ENCODE measurements around the gene IAPP.
"Not testable (repeated sequence)": the region's sequence is repeated elsewhere in the genome, so short reads cannot be mapped to it uniquely, and the experiment has no call there.

IAPP gene

DNA sequence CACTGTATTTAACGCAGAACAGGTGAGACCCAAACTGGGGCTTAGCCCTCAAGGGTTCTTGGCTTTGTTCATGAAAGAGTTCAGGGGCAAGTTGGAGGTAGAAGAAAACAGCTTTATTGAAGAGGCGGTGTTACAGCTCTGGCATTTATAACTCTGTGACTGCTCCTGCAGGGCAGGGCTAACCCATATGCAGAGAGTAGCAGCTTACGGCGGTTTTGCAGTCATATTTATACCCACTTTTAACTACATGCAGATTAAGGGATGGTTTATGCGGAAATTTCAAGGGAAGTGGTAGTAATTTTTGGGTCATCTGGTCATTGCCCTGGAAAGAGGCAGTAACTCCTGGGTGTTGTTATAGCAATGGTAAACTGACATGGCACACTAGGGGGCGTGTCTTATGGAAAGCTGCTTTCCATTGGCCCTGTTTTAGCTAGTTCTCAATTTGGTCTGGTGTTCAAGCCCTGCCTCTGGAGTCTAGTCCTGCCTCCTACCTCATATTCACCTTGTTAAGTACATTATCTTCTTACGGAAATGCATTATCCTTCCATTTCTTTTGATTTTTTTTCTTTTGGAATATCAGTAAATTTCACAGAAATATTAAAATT is 1.8 kb upstream of the IAPP start:
- H3K18ac ChIP-seq (ENCODE audit: low read length), result no peak overlapping the region
- no peak overlapping the region for H2BK5ac ChIP-seq (ENCODE audit: low read length)
- H3K36me3 ChIP-seq (replicated peaks in 1 of 2; ENCODE audit: control insufficient read depth in 2 of 2, insufficient read depth in 2 of 2, low read length in 2 of 2), result no peaks in the 10 kb centered on the region
- WGBS, 2 donors (ENCODE audit: extremely low coverage in 2 of 2, insufficient read length in 2 of 2, insufficient replicate concordance in 1 of 2), result no CpG with 5 or more reads among the region's 7 CpGs
- no peaks in the 10 kb centered on the region for H3K9me3 ChIP-seq (replicated peaks in 1 of 2; ENCODE audit: control insufficient read depth in 2 of 2, insufficient read depth in 1 of 2, low read depth in 1 of 2, low read length in 2 of 2)
- H3K9ac ChIP-seq (ENCODE audit: low read depth, low read length, poor library complexity), result no peak overlapping the region
- no peak overlapping the region for H3K14ac ChIP-seq (ENCODE audit: low read length)
- no peak overlapping the region for H3K27ac ChIP-seq (replicated peaks; ENCODE audit: low read length)
- no peak overlapping the region for H3K4me3 ChIP-seq (ENCODE audit: low read length in 2 of 2)
- peaks cover 0 to 2% (median 0%) of the 10 kb centered on the region in 3 experiments for H3K27me3 ChIP-seq (ENCODE audit: control insufficient read depth in 3 of 3, insufficient read depth in 3 of 3, low read depth in 1 of 3, low read length in 3 of 3)
- H2AK5ac ChIP-seq (ENCODE audit: low read depth, low read length), result no peak overlapping the region
- no peaks in the 10 kb centered on the region for H3K79me1 ChIP-seq (ENCODE audit: low read depth, low read length)
- H2BK12ac ChIP-seq (ENCODE audit: low read length), result no peak overlapping the region
- H2BK15ac ChIP-seq (ENCODE audit: low read length), result no peak overlapping the region
- H2AFZ ChIP-seq (ENCODE audit: low read length), result no peak overlapping the region
- DNase-seq (ENCODE audit: low spot score), result no peak
- H3K23ac ChIP-seq (ENCODE audit: low read depth, low read length, poor library complexity), result no peak overlapping the region
- no peak overlapping the region for H3K4ac ChIP-seq (ENCODE audit: low read length)
- H3K4me1 ChIP-seq (ENCODE audit: control insufficient read depth in 2 of 2, insufficient read depth in 1 of 2, low read depth in 1 of 2, low read length in 2 of 2), result no peaks in the 10 kb centered on the region
- H2BK120ac ChIP-seq (ENCODE audit: low read depth, low read length), result no peak overlapping the region
- H4K8ac ChIP-seq (ENCODE audit: low read depth, low read length), result no peak overlapping the region
- H3K4me2 ChIP-seq (ENCODE audit: insufficient read depth, low read length, poor library complexity, severe bottlenecking), result no peak overlapping the region
- no peak overlapping the region for H4K91ac ChIP-seq (ENCODE audit: low read depth, low read length, poor library complexity)

DNA sequence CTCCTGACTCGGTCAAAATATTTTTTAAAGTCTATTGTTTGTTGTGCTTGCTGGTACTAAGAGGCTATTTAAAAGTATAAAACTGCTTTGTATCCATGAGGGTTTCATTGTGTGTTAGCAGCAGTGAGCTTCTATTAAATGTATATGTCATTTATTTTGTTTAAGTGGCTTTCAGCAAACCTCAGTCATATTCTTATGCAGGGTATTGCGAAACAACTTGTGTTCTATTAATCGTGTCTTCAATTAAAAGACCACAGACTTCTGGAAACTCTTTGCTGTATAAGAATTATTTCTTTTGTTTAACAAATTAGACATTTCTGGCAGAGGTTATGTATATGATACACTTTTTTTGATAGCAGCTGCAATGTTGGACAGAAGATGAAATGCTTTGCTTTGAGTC is 6.5 kb downstream of the IAPP start:
- DNase-seq (ENCODE audit: low spot score), result no peak
- H4K8ac ChIP-seq (ENCODE audit: low read depth, low read length), result no peak overlapping the region
- H3K14ac ChIP-seq (ENCODE audit: low read length), result no peak overlapping the region
- no CpG with 5 or more reads among the region's 3 CpGs for WGBS, 2 donors (ENCODE audit: extremely low coverage in 2 of 2, insufficient read length in 2 of 2, insufficient replicate concordance in 1 of 2)
- H3K79me1 ChIP-seq (ENCODE audit: low read depth, low read length), result no peaks in the 10 kb centered on the region
- H3K4me3 ChIP-seq (ENCODE audit: low read length in 2 of 2), result no peak overlapping the region
- H3K4me1 ChIP-seq (ENCODE audit: control insufficient read depth in 2 of 2, insufficient read depth in 1 of 2, low read depth in 1 of 2, low read length in 2 of 2), result no peaks in the 10 kb centered on the region
- H2AK5ac ChIP-seq (ENCODE audit: low read depth, low read length), result no peak overlapping the region
- H3K4me2 ChIP-seq (ENCODE audit: insufficient read depth, low read length, poor library complexity, severe bottlenecking), result no peak overlapping the region
- no peak overlapping the region for H2AFZ ChIP-seq (ENCODE audit: low read length)
- no peaks in the 10 kb centered on the region for H3K9me3 ChIP-seq (replicated peaks in 1 of 2; ENCODE audit: control insufficient read depth in 2 of 2, insufficient read depth in 1 of 2, low read depth in 1 of 2, low read length in 2 of 2)
- no peak overlapping the region for H3K18ac ChIP-seq (ENCODE audit: low read length)
- no peak overlapping the region for H2BK12ac ChIP-seq (ENCODE audit: low read length)
- no peak overlapping the region for H3K4ac ChIP-seq (ENCODE audit: low read length)
- H4K91ac ChIP-seq (ENCODE audit: low read depth, low read length, poor library complexity), result no peak overlapping the region
- H3K36me3 ChIP-seq (replicated peaks in 1 of 2; ENCODE audit: control insufficient read depth in 2 of 2, insufficient read depth in 2 of 2, low read length in 2 of 2), result no peaks in the 10 kb centered on the region
- no peak overlapping the region for H3K27ac ChIP-seq (replicated peaks; ENCODE audit: low read length)
- H2BK120ac ChIP-seq (ENCODE audit: low read depth, low read length), result no peak overlapping the region
- H2BK15ac ChIP-seq (ENCODE audit: low read length), result no peak overlapping the region
- H3K23ac ChIP-seq (ENCODE audit: low read depth, low read length, poor library complexity), result no peak overlapping the region
- no peak overlapping the region for H2BK5ac ChIP-seq (ENCODE audit: low read length)
- H3K27me3 ChIP-seq (ENCODE audit: control insufficient read depth in 3 of 3, insufficient read depth in 3 of 3, low read depth in 1 of 3, low read length in 3 of 3), result no peaks in the 10 kb centered on the region
- no peak overlapping the region for H3K9ac ChIP-seq (ENCODE audit: low read depth, low read length, poor library complexity)

DNA sequence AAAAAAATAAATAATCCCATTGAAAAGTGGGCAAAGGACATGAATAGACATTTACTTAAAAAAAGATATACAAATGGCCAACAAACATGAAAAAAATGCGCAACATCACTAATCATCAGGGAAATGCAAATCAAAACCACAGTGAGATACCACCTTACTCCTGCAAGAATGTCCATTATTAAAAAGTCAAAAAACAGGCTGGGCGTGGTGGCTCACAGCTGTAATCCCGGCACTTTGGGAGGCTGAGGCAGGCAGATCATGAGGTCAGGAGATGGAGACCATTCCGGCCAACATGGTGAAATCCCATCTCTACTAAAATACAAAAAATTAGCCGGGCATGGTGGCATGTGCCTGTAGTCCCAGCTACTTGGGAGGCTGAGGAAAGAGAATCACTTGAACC is 8.6 kb downstream of the IAPP start:
- H2AK5ac ChIP-seq (ENCODE audit: low read depth, low read length); H2BK5ac ChIP-seq (ENCODE audit: low read length); H3K27ac ChIP-seq (replicated peaks; ENCODE audit: low read length); H3K4me2 ChIP-seq (ENCODE audit: insufficient read depth, low read length, poor library complexity, severe bottlenecking); H3K4ac ChIP-seq (ENCODE audit: low read length); H2BK15ac ChIP-seq (ENCODE audit: low read length); H4K8ac ChIP-seq (ENCODE audit: low read depth, low read length); H4K91ac ChIP-seq (ENCODE audit: low read depth, low read length, poor library complexity); H3K27me3 ChIP-seq (ENCODE audit: control insufficient read depth in 3 of 3, insufficient read depth in 3 of 3, low read depth in 1 of 3, low read length in 3 of 3); H3K14ac ChIP-seq (ENCODE audit: low read length); H2BK12ac ChIP-seq (ENCODE audit: low read length); H3K4me1 ChIP-seq (ENCODE audit: control insufficient read depth in 2 of 2, insufficient read depth in 1 of 2, low read depth in 1 of 2, low read length in 2 of 2); H3K18ac ChIP-seq (ENCODE audit: low read length); H3K23ac ChIP-seq (ENCODE audit: low read depth, low read length, poor library complexity); H2AFZ ChIP-seq (ENCODE audit: low read length); DNase-seq (ENCODE audit: low spot score); H2BK120ac ChIP-seq (ENCODE audit: low read depth, low read length); H3K9ac ChIP-seq (ENCODE audit: low read depth, low read length, poor library complexity); H3K36me3 ChIP-seq (replicated peaks in 1 of 2; ENCODE audit: control insufficient read depth in 2 of 2, insufficient read depth in 2 of 2, low read length in 2 of 2); H3K9me3 ChIP-seq (replicated peaks in 1 of 2; ENCODE audit: control insufficient read depth in 2 of 2, insufficient read depth in 1 of 2, low read depth in 1 of 2, low read length in 2 of 2); H3K79me1 ChIP-seq (ENCODE audit: low read depth, low read length); H3K4me3 ChIP-seq (ENCODE audit: low read length in 2 of 2): not testable (repeated sequence)
- WGBS, 2 donors (ENCODE audit: extremely low coverage in 2 of 2, insufficient read length in 2 of 2, insufficient replicate concordance in 1 of 2), result no CpG with 5 or more reads among the region's 5 CpGs

DNA sequence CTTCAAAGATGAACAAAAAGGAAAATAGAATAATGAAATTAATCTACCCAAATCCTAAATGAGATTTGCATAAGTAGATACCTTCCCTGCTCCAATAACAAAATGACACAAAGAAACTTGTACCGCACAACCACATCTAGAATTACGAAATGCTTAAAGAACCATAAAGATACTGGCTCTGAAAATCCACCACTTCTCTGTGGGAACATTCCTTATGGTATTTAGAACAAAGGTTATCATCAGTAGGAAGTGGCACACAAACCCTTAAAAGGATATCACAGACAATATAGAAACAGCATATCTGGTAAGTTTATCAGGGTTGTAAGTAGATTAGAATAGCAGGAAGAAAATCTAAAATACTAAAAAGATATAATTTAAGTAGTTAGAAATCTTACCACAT is 11.6 kb downstream of the IAPP start:
- no peak overlapping the region for H2BK12ac ChIP-seq (ENCODE audit: low read length)
- no peak overlapping the region for H3K14ac ChIP-seq (ENCODE audit: low read length)
- no peak overlapping the region for H2AFZ ChIP-seq (ENCODE audit: low read length)
- no peak overlapping the region for H3K27ac ChIP-seq (replicated peaks; ENCODE audit: low read length)
- no peak overlapping the region for H3K18ac ChIP-seq (ENCODE audit: low read length)
- H3K27me3 ChIP-seq (ENCODE audit: control insufficient read depth in 3 of 3, insufficient read depth in 3 of 3, low read depth in 1 of 3, low read length in 3 of 3), result no peaks in the 10 kb centered on the region
- H3K36me3 ChIP-seq (replicated peaks in 1 of 2; ENCODE audit: control insufficient read depth in 2 of 2, insufficient read depth in 2 of 2, low read length in 2 of 2), result no peaks in the 10 kb centered on the region
- H2BK120ac ChIP-seq (ENCODE audit: low read depth, low read length), result no peak overlapping the region
- no peak overlapping the region for H3K4me2 ChIP-seq (ENCODE audit: insufficient read depth, low read length, poor library complexity, severe bottlenecking)
- H3K9me3 ChIP-seq (replicated peaks in 1 of 2; ENCODE audit: control insufficient read depth in 2 of 2, insufficient read depth in 1 of 2, low read depth in 1 of 2, low read length in 2 of 2), result peaks cover 0 to 2% of the 10 kb centered on the region in 2 donors
- no peak overlapping the region for H3K23ac ChIP-seq (ENCODE audit: low read depth, low read length, poor library complexity)
- no peak overlapping the region for H3K4ac ChIP-seq (ENCODE audit: low read length)
- H4K91ac ChIP-seq (ENCODE audit: low read depth, low read length, poor library complexity), result no peak overlapping the region
- no peak for DNase-seq (ENCODE audit: low spot score)
- H3K4me1 ChIP-seq (ENCODE audit: control insufficient read depth in 2 of 2, insufficient read depth in 1 of 2, low read depth in 1 of 2, low read length in 2 of 2), result no peaks in the 10 kb centered on the region
- H2BK15ac ChIP-seq (ENCODE audit: low read length), result no peak overlapping the region
- H2AK5ac ChIP-seq (ENCODE audit: low read depth, low read length), result no peak overlapping the region
- no CpG with 5 or more reads among the region's 2 CpGs for WGBS, 2 donors (ENCODE audit: extremely low coverage in 2 of 2, insufficient read length in 2 of 2, insufficient replicate concordance in 1 of 2)
- H3K4me3 ChIP-seq (ENCODE audit: low read length in 2 of 2), result no peak overlapping the region
- H3K9ac ChIP-seq (ENCODE audit: low read depth, low read length, poor library complexity), result no peak overlapping the region
- H4K8ac ChIP-seq (ENCODE audit: low read depth, low read length), result no peak overlapping the region
- H2BK5ac ChIP-seq (ENCODE audit: low read length), result no peak overlapping the region
- no peaks in the 10 kb centered on the region for H3K79me1 ChIP-seq (ENCODE audit: low read depth, low read length)
